ENCODE data around the gene USP21.

- TF ChIP-seq CTCF (IDR thresholded peaks at IDR 0.05) = no peak
- TF ChIP-seq EP300 (IDR thresholded peaks at IDR 0.05) = no peak
These were observed 21.4 kb upstream of the USP21 start for GRCh38 chr1:161137881-161138280.
